ENCODE measurements around the gene EXOG.

The EXOG gene

GRCh38 chr3:38510631-38511030, 14.5 kb downstream of the EXOG start:
- no peak for DNase-seq (ENCODE audit: low read depth)

DNA sequence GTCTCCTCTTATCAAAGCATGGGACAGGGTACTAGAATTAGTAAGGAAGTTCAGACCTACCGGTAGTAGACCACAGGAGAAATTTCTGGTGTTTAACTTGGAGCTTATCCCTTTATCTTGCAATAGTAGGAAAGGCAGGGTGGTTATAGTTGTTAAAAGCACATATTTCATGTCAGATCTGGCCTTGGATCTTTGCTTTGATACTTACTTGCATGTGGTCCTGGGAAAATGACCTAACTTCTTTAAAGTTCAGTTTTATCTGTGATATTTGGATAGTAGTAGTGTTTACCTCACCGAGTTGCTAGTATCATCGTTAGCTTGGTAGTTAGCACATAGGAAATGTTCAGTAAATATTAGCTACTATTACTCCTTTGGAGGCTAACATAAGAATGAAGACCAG, 15.4 kb downstream of the EXOG start:
- no peak for DNase-seq (ENCODE audit: low read depth)

DNA sequence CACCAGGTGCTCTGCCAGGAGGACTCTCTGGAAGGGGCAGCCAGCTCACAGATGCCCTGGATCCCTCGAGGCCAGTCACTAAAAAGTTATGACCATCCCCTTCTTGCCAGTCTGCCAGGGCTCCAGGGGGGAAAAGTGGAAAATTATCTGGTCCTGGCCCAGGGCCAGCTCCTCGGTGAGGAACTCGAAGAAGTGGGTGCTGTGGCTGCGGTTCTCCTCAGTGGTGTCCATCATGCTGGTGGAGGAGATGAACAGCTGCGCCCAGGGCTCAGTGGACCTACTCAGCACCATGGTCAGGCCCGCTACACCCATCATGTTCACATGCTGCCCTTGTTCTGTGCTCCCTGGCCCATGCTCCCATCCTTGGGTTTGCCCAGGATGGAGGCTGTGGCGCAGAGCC, 19.2 kb downstream of the EXOG start:
- no peak for DNase-seq (ENCODE audit: low read depth)

DNA sequence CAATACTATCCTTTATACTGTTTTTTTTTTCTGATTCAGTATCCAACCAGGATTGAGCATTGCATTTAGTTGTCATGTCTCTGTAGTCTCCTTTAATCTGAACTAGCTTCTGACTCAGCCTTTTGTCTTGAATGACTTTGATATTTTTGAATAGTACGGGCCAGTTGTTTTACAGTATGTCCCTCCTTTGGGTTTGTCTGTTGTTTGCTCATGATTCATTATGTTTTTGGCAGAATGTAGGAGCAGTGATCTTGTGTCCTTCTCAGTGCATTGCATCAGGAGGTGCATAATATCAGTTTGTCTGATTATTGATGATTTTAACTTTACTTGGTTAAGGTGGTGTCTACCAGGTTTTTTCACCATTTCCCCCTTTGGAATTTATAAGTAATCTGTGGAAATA, 20.5 kb downstream of the EXOG start:
- no peak for DNase-seq (ENCODE audit: low read depth)

GRCh38 chr3:38519000-38519399, 22.9 kb downstream of the EXOG start:
- DNase-seq (ENCODE audit: low read depth): no peak

- no peak for DNase-seq (ENCODE audit: low read depth)
Observed at GRCh38 chr3:38519651-38520050, 23.5 kb downstream of the EXOG start.

DNA sequence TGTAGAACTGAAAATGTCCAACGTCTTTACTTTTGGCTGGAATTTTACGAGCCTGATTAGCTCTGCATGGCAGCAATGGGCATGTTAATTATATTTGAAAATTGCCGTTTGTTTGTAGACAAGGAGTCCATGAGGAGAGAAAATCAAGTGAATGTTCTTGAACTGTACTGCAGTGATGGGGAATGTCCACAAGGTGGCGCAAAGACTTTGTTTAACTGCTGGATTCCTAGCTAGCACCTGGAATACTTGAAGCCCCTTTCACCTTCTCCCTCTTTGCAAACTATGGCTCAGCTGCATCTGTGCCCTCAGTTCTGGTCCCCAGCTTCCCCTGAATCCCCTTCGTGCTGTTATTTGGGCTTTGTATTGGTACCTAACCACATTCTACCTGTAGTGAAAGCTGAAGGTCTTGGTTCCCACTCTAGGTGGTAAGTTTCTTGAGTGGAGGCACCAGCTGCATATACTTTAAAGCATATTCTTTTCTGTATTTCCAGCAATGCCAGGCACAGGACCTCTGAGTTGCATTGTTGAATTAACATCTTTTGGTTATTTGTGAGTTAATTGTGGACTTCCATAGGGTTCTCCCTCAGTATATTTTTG, 25.3 kb downstream of the EXOG start:
- peak; percentile 21 for DNase-seq (ENCODE audit: low read depth)

DNA sequence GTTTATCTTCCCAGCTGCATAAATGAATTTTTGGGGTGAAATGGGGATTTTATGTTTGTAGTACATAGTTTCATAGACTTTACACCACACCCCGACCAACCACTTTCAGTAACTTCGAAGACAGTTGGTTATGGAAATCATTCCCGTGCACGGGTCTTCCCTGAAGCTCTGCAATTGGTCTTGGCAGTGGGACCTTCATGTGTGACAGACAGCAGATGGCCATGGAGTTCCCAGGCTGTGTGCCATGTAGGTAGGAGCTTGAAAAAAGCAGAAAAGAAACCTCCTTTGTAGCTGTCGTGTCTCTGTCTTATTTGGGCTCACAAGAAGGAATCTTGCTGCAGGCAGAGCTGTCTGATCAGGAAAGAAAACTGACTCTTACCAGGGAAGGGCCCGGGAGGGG, 25.9 kb downstream of the EXOG start:
- DNase-seq (ENCODE audit: low read depth): no peak

- DNase-seq (ENCODE audit: low read depth): no peak
Observed at GRCh38 chr3:38524141-38524739, 28.1 kb downstream of the EXOG start.

- DNase-seq (ENCODE audit: low read depth): no peak
Observed at GRCh38 chr3:38526792-38527191, 30.7 kb downstream of the EXOG start.

DNA sequence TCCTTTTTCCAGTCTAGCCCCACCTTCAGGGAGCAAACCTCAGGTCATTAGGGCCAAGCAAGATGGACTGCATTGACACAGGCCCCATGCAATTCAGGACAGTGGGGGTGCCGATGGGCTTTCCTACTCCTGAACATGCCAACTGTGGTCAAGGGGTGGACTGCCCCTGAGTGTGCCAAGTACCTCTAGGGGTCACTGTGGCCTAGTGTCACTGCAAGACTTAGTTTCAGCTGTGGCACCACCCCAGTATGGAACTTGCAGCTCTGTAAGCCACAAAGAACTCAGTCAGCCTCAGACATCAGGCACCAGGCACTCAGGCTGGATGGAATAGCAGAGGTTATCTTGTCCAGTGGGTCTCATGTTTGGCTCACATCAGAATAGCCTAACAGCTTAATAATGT, 32.3 kb downstream of the EXOG start:
- DNase-seq (ENCODE audit: low read depth): no peak

DNA sequence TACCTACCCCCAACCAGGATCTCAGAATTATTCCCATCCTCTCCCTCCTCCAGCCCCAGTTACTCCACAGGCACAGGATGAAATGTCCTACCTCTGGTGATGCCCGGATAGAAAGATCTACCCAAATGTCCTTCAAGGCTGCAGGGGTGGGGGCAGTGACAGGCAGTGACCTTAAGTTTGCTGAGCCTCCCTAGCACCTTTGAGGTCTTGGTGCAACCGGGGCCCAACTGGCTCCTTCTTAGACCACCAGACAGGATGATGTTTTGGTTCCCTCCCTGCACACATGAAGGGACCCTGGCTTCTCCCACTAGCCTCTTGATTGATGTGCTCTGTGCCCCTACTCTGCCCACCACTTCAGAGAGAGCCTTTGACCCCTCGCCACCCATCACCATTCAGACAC, 36.4 kb downstream of the EXOG start:
- DNase-seq (ENCODE audit: low read depth): no peak

DNA sequence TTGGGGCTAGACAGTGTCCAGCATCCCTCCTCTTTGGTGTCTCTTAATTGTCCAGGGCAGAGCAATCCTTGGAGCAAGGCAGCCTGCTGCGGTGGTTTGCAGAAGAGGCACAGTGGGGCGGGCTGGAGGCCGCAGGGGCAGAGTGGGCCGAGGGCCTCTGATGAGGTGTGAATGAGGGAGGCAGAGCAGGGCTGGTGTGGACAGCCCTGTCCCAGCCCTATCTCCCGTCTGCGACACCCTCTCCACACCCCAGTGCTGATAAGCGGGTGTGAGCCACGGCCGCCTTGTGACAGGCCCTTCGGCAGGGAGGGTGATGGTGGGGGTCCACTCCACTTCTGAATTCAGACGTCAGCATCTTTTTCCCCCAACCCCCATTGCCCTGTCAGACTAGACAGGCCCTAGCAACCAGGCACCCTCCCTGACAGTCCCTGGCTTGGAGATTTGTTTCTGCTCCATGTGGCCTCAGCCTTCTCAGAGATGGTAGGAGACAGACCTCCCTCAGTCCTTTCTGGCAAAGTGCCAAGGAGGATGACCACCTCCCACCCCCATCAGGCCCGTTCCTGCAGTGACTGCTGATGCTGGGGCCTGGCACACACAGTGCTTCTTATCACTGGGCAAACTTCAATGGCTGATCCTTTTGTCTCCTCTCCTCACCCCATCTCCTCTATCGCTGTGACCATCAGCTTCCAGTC, 37.3 kb downstream of the EXOG start:
- DNase-seq (ENCODE audit: low read depth): no peak

GRCh38 chr3:38534180-38534579, 38.0 kb downstream of the EXOG start:
- no peak for DNase-seq (ENCODE audit: low read depth)

GRCh38 chr3:38534604-38535003, 38.5 kb downstream of the EXOG start:
- no peak for DNase-seq (ENCODE audit: low read depth)

DNA sequence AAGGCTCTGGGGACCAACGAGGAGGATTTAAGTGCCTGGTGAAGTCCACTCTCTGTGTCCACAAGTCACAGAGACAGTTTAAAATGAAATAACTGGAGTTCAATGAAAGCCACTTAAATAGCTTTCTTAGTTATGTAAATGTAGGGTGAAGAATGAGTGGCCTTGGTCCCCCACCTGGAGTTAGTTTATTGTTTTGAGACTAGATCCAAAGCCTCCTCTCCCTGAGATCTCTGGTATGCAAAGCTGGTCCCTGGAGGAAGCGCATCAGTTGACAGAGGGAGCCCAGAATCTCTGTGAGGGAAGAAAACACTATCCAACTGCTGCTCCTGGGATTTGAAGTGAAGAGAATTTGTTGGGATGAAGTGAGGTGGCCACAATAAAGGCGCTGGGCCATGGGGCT, 40.5 kb downstream of the EXOG start:
- DNase-seq (ENCODE audit: low read depth): no peak

DNA sequence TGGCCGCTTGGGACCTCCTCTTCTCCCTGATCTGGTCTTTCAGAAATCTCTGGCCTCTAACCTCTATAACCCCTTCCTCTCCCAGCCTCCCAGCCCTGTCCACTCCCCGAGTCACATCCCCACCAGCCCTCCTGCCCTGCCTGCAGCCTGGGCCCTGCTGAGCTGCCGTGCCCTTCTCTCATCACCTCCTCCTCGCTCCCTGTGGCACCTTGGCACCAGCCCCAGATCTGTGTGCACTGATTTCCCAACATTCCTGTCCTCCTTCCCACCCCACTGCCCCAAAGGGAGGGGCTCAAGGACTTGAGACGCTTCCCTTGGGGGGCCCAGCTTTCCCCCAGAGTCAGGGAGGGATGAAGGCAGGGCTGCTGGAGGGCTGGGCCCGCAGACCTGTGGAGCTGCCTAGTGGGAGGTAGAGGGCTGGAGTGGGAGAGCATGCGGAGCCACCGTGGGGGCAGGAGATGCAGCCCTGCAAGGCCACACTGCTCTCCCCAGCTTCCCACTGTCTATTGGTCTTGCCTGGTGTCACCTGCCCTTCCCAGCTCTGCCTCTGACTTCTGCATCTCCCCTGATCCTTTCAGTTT, 42.7 kb downstream of the EXOG start:
- DNase-seq (ENCODE audit: low read depth): no peak

DNA sequence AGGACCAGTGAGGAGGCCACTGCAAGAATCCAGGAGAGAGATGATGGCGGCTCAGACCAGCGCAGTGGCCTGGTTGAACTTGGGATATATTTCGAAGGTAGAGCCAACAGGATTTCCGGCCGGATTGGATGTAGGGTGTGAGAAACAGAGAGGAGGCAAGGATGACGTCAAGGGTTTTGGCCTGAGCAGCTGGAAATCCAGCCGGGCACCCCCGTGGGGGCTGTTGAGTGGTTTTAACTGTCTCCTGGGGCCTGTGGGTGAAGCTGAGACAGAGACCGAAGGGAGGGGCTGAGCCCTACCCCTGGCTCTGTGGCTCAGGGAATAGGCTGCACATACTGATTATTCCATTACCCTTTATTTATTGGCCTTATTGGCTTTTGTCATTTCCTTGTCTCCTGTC, 45.7 kb downstream of the EXOG start:
- DNase-seq (ENCODE audit: low read depth): no peak

GRCh38 chr3:38542401-38543298, 46.5 kb downstream of the EXOG start:
- no peak for DNase-seq (ENCODE audit: low read depth)

DNA sequence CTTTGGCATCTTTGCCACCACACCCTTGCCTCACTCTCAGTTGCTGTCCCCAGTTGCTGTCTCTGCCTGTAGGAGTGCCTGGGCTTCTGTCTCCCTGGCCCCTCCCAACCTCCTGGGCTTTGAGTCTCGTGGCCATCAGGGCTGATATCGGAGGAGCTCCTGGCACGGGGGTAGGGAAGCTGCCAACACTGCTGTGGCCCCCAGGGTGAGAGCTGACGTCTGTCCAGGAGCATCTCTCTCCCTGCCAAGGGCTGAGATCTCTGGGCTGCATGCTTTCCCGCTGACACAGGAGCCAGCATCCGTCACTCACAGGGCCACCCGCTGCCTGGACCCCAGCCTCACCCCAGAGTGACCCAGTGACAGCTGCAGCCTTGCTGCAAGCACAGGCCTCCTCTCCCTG, 47.4 kb downstream of the EXOG start:
- no peak for DNase-seq (ENCODE audit: low read depth)

DNA sequence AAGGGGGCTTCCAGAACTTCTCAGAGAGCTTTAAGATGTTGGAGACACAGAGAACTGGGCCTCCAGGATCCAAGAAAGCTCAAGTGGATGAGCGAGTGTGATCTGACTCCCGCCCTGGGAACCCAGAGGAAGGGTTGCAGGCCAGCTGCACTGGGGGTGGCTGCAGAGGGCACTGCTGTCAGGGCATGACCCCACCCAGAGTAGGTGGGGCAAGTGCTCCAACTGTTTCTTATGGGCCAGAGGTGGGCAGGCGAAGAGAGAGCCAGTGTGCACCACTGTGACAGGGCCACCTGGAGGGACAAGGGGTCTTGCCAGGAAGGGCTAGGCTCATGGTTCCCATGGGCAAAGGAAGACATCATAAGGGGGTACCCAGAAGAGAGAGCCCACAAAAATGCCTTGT, 48.8 kb downstream of the EXOG start:
- DNase-seq (ENCODE audit: low read depth): no peak

GRCh38 chr3:38545550-38545949, 49.4 kb downstream of the EXOG start:
- no peak for DNase-seq (ENCODE audit: low read depth)

All from stimulated activated CD4-positive, alpha-beta T cell treated with anti-CD3 and anti-CD28 coated beads, Interleukin-2, amount 100 ng/mL, for 4 hours (primary cell).